HG03064 (cell line): ENCODE data around the gene DLGAP1.
"Not testable (repeated sequence)": the region's sequence is repeated elsewhere in the genome, so short reads cannot be mapped to it uniquely, and the experiment has no call there.

ENCODE experiments used
- ATAC-seq: cut with Tn5 transposase; IDR thresholded peaks from one replicate; pipeline ENCODE4 v1.9.1; 2021; ENCODE audit warnings: low read depth; ENCODE audit not compliant: unreplicated experiment

Gene DLGAP1

DNA sequence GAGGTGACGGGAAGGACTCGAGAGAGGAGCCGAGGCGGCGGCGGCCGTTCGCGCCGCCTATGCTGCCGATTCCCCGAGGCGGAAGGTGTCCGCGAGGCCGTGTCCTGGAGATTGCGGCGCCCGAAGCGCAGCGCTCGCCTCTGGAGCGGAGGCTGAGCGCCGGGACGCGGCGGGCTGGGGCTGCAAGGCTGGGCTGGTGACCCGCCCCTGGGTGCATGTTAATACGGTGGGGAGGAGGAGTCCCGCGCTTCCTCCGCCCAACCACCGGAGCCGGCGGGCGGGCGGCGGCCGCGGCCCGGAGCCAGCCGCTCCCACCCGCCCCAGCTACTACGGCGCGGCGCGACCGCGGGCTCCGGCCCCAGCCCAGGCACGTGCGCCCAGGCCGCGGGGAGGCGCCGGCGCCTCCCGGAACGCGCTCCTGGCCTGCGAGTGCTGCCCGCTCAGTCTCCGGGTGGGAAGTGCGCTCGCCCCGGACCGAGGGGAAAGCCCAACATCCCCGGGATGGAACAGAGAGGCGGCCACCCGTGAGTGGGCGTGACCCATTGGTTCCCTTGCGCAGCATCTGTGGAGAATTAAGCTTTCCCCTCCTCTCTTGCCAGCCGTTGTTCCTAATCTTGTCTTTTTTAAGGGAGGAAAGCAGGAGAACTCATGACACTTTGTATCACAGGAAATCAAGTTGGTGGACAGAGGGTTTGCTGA is at the start of gene DLGAP1:
Gene DLGAP1 (minus strand): TSS at position 195 of the 699 bp plus-strand sequence.
- ATAC-seq = peak; percentile 70

DNA sequence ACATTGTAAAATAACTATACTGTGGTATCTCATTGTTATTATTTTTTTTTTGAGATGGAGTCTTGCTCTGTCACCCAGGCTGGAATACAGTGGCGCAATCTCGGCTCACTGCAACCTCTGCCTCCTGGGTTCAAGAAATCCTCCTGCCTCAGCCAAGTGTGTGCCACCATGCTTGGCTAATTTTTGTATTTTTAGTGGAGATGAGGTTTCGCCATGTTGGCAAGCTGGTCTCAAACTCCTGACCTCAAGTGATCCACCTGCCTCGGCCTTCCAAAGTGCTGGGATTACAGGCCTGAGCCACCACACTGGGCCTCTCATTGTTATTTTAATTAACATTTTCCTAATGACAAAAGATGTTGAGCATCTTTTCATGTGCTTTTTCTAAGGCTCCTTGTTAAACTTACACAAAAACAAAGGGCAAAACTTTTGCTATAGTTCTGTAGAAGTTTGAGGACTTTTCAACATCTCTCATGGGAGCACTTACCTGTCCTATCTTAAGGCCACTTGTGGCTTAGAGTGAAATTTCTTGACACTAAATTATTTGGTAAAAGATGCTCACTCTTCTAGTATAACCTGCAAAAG is 39.7 kb upstream of the DLGAP1 start:
- ATAC-seq = not testable (repeated sequence)

DNA sequence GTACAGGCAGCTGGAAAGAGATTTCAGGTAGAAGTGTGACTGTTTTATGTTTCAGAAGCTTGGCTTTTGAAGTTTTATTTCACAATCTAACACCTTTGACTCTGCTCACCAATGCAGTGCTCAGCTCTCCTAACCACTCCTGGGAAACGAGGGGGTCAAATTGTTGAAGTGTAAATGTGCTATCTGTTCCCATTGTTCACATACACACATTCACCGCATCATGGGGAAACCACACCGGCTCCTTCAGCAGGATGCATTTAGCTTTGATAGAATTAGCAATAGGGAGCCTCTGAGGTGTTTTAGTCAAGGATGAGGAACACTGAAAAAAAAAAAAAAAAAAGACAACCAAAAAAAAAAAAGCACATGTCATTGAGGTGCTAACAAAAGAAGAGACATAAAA is 13.4 kb upstream of the DLGAP1 start:
- no peak for ATAC-seq

DNA sequence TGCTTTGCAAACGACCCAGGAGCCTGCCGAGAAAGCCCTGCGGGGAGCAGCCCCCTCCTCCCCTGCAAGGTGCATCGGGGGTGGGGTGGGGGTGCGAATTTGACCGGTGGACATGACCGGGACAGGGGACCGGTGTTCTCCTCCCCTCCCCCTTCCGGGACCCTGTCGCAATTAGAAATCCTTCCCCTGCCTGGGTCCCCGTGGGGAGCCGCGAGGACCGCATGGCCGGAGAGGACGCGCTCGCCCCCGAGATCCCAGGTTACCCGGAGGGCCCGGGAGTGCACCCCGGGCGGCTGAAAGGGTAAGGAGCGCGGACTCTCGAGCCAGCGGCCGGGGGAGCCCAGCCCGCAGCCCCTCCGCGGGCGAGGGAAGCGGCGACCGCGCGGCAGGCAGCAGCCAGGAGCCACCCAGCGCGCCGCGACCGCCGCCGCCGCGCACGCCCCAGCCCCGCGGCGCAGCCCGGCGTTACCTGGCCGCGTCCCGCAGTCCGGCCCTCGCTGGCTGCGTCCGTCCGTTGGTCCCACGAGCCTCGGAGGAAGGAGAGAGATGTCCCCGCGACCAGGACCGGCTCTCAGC is 482 bp downstream of the DLGAP1 start:
- peak; percentile 16 for ATAC-seq

DNA sequence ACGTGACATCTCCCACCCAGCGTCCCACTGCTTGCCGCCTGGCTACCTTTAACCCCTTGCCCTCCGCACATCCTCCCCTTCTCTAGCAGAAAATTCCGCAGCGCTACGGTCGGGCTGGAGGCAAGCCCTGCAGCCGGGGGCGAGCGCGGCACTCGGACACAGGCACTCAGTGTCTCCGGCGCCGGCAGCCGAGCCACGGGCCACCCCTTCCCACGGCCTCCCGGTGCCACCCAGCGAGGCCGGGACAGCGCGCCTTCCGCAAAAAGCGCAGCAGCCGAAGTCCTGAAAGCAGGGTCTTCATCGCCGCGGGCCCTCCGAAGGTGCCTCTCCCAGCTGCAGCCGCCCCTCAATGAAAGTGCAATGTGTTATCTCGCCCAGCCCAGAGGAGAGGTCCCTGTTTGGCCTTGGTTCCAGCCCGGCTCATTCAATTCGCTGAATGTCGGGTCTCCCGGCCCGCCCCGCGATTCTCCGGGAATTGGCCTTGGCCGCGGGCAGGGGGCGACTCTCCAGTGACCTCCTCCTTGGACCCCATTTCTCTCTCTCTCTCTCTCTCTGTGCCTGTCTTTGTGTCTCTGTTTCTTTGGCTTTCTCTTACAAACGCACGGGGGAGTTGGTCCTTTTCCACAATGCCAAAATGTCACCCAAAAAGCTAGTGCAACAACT is 1.1 kb downstream of the DLGAP1 start:
- ATAC-seq = no peak

DNA sequence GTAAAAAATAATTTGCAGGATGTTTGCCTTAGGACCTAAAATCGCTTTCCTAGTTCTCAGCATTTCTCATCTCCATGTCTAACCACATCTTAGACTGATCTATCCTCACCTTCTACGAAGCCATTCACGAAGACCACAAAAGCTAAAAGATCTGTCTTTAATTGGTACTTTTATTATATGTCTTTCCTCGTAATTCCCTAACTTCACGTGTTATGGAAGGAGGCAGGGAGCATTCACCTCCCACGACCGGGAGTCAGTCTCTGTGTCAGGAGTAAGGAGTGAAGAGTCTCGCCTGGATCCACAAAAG is 1.6 kb downstream of the DLGAP1 start:
- ATAC-seq = no peak

DNA sequence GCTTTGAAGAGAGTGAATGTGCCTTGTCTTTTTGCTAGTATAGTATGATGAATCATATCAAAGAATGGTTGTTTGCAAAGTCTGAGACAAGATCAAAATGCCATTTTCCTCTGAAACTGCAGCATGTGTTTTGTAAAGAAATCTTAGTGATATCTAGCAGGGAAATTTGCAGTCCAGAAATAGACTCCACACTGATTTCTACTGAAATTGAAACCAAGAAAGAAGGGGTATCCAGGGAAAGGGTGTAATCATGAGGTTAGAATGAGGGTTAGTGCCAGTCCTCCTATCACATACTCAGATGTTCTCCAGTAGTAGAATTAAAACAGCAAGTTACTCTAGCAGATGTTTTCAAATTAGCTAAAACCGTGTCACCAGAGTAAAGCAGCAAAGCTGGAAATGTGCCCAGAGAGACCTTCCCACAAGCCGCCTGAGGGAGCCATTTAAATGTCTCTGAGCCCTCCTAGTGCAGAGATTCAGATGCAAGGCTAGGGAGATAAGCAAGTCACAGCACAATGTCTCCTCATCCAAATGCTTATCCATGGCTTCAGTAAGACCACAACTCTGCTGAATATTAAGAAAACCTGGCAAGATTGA is 4.9 kb downstream of the DLGAP1 start:
- ATAC-seq = no peak

DNA sequence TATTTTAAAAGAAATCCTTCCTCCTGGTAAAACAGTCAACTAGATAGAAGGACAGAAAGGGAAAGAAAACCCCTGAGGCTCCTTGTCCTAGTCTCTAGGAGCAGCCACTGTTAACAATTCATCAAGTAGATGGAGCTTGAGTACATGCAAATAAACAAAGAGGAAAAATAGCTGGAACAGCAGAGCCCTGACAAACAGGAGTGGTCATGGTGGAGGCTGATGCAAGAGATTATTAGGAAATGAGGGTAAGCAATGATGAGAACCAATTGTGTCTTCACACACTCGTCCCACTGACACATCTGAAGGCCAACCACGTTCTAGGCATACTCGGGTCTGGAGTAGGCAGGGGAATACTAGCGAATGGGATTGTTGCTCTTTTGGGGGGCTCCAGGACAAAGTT is 9.2 kb downstream of the DLGAP1 start:
- ATAC-seq = no peak

DNA sequence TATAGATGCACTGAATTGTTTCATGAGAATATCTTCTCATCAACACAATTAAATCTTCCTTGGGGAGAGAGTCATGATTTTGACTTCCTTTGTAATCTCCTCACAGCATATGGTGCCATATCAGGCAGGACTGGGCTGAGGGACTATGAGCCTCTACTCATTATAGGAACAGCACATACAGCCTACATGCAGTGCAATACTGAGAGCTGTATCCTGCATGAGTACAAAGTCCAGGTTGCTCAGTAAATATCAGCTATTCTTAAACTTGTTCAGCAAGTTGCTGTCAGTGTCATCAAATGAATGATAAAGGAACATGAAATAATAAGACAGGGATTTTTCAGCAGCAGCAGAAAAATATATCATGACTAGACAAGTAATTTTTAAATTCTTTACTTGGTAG is 10.8 kb downstream of the DLGAP1 start:
- ATAC-seq = no peak

DNA sequence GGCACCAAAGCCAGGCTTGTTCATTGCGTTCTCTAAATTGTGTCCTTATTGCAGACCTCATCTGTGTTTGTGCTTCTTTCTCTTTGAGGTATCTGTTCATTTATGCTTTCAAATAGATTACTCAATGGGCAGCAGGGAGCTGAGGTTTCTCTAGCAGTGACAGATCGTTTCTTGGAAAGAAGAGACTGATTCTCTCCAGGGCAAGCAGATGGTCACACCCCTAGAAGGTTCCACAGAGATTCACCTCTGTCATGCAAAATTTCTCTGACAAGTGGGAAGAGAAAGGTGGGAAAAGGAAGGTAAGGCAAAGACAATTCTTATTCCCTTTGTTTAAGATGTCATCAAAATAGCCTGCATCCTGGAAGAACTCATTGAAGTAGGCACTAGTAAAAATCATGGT is 14.0 kb downstream of the DLGAP1 start:
- ATAC-seq = no peak

DNA sequence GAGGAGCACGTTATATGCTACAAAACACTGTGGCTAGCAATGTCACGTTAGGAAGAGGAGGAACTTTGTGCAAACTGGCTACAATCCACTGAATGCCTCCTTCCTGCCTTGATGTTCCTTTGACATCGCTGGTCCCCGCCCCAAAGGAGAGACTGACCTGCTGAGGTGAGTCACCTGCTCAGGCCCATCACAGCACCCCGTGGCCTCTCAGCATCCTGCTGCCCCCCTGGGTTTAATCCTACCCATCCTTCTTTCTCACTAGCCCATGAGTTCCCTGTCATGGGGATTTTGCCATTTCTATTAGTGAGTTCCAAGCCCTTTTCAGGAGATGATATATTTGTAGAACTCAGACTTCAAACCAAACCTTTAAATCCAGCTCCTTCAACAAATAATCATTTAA is 16.2 kb downstream of the DLGAP1 start:
- ATAC-seq = no peak

DNA sequence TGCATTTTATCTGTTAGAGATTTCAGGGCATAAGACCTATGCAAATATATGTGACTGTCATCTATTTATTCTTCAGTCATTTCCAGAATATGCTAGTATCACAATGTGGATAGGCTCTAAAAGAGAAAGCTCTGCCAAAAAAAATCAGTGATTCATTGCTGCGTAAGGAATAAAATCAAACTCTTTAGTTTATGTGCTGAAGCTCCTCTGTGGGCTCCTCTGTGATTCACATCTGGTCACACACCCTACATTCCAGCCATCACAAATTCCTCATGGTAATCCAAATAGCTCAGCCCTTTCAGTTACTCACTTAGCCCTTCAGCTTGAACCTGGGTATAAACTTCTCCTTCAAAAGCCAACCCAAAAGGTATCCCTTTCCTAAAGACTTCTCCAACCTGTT is 21.4 kb downstream of the DLGAP1 start:
- no peak for ATAC-seq

DNA sequence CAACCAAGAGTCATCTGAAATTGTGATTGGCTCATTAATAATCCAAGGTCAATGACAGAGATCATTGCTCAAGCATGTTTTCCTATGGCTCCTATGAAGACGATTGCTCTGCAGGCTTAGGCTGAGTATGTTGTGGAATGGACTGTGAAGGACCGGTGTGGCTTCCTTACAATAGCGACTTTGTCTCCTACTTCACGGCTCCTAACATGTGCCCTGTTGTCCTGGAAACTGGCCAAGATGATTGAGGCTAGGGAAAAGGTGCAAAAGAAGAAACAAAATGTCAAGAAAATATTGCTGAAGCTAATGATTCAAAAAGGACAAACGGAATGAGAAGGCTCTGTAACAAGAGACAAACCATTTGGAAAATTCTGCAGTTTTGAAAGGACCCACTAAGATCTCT is 24.3 kb downstream of the DLGAP1 start:
- ATAC-seq = no peak

DNA sequence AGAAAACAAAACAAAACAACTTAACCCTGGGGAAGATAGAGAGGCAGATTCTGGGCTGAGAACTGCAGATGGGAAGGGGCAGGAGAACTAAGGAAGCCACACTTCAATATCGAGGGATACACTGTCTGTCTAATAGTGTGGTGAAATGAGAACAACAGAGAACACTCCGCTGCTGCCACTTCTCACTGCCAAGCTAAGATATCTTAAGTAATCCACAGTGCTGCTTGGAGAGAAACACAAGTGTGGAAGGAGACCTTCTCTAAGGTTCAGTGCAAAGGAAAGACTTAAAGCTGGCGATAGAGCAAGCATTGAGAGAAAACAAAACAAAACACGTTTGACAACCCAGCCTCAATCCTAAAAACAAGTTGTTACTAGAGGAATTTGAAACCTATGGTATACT is 37.4 kb downstream of the DLGAP1 start:
- no peak for ATAC-seq

DNA sequence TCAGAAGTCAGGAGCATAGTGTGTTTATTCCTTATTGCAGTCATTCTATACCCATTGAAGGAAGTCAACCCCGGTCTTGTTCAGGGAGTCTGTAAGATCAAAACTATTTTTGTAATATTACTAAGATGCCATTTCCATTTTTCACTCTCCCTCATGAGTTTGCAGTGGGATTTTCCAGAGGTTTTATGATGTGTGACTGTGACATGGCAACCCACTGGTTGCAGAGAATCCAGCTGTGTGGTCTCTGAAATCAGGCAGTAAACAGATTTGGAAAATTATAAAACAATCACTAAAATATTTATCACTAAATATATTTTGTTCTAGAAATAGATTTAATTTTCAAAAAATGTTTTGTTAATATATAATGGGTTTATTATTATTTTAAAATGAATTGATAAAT is 38.1 kb downstream of the DLGAP1 start:
- no peak for ATAC-seq

DNA sequence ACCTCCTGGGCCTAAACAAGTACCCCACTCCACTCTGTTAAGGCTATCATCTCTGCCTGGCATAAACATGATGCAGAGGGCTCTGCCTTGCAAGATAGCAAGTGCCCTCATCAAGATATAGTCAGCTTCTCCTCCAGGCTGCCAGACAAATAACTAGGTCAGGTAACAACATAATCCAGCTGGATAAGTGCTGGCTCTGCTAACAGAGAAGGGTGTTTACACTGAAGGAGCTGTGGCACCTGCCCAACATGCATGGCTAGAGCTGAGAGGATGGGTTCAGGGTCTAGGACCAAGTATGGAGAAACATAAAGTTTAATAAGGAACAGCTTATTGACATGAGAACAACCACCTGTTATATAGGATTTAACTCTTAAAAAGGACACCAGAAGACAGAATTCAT is 42.8 kb downstream of the DLGAP1 start:
- no peak for ATAC-seq

DNA sequence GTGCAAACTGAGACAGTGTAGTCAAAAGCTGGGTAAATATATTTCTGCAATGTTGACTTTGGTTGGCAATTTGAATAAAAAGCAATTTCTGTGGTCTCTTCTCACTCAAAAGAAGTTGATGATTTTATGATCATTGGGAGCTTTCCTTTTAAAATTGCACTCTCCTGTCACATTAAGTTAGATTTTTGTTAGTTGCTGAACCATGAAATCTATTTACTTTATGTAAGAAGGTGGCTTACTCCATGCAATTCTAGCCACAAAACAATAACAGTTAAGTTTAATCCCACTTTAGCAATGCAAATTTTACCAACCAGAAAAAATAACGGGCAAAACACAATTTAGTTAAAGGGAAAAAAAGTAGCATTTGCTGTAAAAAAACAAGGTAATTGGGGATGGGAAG is 48.3 kb downstream of the DLGAP1 start:
- no peak for ATAC-seq

DNA sequence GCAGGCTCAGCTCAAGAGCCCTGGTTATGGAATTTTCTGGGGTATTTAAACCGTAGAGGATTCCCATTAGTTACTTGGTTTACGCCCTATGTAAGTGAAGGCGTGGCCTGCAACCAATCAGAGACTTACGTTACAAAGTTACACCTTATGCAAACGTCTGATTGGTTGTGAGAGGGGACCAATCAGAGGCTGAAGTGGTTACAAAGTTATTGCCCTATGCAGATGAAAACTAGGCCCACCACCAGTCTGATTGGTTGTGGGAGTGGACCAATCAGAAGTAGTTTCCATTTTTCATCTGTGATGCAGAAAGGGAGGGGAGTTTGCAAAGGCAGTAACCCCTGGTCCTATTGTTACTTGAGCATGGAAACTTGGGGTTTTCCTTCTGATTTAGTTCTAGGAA is 49.1 kb downstream of the DLGAP1 start:
- ATAC-seq = no peak

DNA sequence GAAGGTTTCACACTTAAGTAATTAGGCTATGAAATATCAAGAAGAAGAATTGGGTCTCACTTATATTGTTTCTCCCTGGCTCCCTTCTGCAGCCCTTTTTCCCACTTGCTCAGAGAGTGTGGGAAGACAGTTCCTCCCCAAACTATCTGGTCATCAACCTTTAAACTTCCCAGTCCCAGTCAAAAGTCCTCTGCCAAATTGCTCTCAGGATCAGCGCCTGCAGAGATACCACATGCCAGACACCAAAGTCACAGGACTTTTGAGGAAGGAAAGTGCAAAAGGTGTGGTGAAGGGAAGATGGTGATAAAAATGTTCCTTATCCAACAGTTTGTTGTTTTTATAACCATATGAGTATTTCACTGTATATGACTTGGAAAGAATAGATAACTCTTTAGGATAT is 51.3 kb downstream of the DLGAP1 start:
- ATAC-seq = no peak

DNA sequence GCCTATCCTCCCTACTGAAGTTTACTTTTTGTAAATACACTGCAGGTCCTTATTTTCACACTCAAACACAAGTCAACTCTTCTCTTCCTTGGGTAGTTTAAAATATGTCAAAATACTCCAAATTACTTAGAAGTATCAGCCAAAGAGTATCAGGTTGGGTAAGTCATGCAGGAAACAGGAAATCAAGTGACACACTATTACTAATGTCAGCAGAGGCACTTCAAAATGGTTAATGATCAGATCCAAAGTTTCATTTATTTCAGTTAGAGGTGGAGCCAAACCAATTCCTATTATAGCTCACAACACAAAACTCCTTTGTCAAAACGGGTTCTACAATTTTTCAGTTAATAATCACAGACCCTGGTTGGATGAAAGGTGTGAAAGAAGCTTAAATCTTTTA is 54.2 kb downstream of the DLGAP1 start:
- no peak for ATAC-seq

DNA sequence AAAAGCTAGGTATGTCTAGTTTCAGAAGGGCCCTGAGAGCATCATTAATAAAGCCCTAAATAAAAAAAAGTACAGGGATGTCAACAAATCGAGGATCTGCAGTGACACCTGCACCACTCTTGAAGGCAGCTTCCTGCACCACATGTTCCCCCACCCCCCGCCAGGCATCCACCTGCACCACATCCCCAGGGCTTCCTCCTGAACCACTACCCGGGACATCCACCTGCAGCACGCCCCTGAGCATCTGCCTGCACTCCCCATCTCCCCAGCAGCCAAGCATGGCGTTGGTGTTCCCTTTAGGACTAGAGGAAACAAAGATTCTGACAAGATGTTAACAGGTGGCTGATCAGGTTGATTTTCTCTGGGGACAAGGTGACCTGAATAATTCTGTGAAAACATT is 55.2 kb downstream of the DLGAP1 start:
- no peak for ATAC-seq

DNA sequence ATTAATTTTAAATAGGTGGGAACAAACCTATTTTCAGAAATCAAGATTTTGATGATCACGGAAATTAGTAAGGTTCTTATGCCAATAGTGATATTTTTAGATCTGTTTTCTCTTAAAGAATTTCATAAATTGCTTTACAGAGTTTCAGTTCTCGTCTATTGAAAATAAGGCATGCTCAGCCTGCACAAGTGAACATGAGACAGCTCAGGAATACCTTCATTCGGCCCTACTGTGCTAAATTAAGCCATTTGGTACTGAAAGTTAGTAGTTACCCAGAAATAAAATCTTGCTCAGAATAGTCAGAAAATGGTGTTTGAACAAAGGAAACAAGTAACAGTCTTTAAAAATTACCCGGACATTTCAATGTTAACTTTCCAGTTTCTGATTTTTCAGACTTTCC is 60.4 kb downstream of the DLGAP1 start:
- no peak for ATAC-seq
